Measurements from ENCODE around the gene TEDC1.

Gene TEDC1

DNA sequence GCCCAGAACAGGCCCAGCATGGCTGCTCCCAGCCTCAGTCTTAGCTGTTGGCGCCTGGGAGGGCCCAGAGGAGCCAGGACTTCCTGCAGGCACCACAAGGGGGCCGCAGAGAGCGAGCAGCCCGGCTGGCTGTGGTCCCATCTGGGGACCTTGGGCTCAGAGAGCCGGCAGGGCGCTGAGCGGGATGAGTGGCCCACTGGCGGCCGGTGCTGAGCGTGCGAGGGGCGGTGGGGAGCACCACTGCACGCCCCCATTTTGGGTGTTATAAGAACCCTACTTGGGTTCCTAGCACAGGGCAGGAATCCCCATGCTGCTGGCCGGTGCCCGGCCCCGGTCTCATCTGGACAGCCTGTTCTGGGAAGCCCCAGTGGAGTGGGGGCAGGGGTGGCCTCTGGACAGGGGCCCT, 42.3 kb upstream of the TEDC1 start:
- Histone ChIP-seq H3K9ac (ENCODE audit: low read length in 5 of 5) (peak overlapping the region in 2 of 5 donors; percentile 30 to 74), H3K4me1 (ENCODE audit: control insufficient read depth in 5 of 5, insufficient read depth in 5 of 5, low read length in 5 of 5) (peaks cover 0 to 17% (median 11%) of the 10 kb centered on the region in 5 donors), H3K36me3 (ENCODE audit: control insufficient read depth in 5 of 5, insufficient read depth in 5 of 5, low read length in 5 of 5) (peaks cover 0 to 57% (median 32%) of the 10 kb centered on the region in 5 donors), H3K9me3 (ENCODE audit: control insufficient read depth in 5 of 5, low read length in 5 of 5) (no peaks in the 10 kb centered on the region), H3K27me3 (ENCODE audit: control insufficient read depth in 5 of 5, insufficient read depth in 4 of 5, low read length in 5 of 5) (no peaks in the 10 kb centered on the region), H3K27ac (ENCODE audit: low read depth, low read length) (no peak overlapping the region), H3K4me3 (ENCODE audit: low read depth in 1 of 5, low read length in 5 of 5) (peak overlapping the region in 1 of 5 donors; percentile 30)

DNA sequence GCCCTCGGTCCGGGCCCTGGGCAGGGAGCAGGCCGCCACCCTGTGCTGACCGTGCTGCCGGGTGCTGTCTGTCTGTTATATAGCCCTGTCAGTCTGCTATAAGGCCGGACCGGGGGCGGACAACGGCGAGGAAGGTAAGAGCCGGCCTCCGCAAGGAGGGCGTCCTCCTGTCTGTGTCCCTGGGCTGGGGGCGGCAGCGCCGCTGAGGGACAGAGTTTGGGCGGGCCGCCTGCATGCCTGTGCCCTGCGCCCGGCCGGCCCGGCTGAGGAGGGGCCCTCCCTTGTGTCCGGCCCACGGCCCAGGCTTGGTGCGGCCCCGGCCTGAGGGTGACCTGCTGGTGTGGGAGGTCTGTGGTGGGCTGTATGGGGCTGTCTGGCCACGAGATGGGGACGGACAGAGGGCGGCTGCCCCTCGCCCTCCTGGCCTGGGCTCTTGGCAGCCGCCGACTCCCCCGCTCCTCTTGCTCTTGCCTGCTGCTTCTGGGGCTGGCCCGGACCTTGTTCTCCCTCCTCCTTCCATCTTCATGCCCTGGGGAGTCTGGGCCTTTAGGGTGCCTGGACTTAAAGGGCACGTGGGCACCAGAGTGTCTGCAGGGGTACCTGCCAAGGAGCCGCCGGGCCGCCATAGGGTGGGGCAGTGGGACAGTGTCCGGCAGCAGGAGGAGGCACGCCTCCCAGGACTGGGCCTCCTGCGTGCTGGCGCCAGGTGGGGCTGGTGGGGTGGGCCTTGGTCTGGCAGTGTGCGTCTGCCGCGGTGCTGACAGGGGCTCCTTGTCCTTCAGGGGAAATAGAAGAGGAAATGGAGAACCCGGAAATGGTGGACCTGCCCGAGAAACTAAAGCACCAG, 41.5 kb upstream of the TEDC1 start:
- no peak overlapping the region for H3K27ac ChIP-seq (ENCODE audit: low read depth, low read length)
- H3K36me3 ChIP-seq (ENCODE audit: control insufficient read depth in 5 of 5, insufficient read depth in 5 of 5, low read length in 5 of 5) = peaks cover 0 to 65% (median 39%) of the 10 kb centered on the region in 5 donors
- peaks cover 0 to 17% (median 11%) of the 10 kb centered on the region in 5 donors for H3K4me1 ChIP-seq (ENCODE audit: control insufficient read depth in 5 of 5, insufficient read depth in 5 of 5, low read length in 5 of 5)
- H3K27me3 ChIP-seq (ENCODE audit: control insufficient read depth in 5 of 5, insufficient read depth in 4 of 5, low read length in 5 of 5) = no peaks in the 10 kb centered on the region
- no peak overlapping the region for H3K9ac ChIP-seq (ENCODE audit: low read length in 5 of 5)
- no peak overlapping the region for H3K4me3 ChIP-seq (ENCODE audit: low read depth in 1 of 5, low read length in 5 of 5)
- H3K9me3 ChIP-seq (ENCODE audit: control insufficient read depth in 5 of 5, low read length in 5 of 5) = no peaks in the 10 kb centered on the region

DNA sequence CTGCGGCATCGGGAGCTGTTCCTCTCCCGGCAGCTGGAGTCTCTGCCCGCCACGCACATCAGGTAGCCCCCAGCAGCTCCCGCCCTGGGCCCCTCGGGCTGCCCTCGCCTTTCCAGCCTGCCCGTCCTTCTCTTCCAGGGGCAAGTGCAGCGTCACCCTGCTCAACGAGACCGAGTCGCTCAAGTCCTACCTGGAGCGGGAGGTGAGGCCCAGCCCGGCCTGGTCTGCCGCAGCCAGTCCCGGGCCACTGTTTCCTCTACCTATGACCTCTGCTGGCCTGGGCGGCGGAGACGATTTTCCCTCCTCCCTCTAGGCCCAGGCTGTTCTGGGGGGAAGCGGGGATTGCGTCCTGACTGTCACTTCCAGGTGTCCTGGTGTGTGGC, 40.9 kb upstream of the TEDC1 start:
- H3K9me3 ChIP-seq (ENCODE audit: control insufficient read depth in 5 of 5, low read length in 5 of 5) = no peaks in the 10 kb centered on the region
- H3K9ac ChIP-seq (ENCODE audit: low read length in 5 of 5) = no peak overlapping the region
- H3K27me3 ChIP-seq (ENCODE audit: control insufficient read depth in 5 of 5, insufficient read depth in 4 of 5, low read length in 5 of 5) = no peaks in the 10 kb centered on the region
- H3K4me1 ChIP-seq (ENCODE audit: control insufficient read depth in 5 of 5, insufficient read depth in 5 of 5, low read length in 5 of 5) = peaks cover 0 to 17% (median 11%) of the 10 kb centered on the region in 5 donors
- no peak overlapping the region for H3K4me3 ChIP-seq (ENCODE audit: low read depth in 1 of 5, low read length in 5 of 5)
- no peak overlapping the region for H3K27ac ChIP-seq (ENCODE audit: low read depth, low read length)
- peaks cover 0 to 71% (median 42%) of the 10 kb centered on the region in 5 donors for H3K36me3 ChIP-seq (ENCODE audit: control insufficient read depth in 5 of 5, insufficient read depth in 5 of 5, low read length in 5 of 5)

DNA sequence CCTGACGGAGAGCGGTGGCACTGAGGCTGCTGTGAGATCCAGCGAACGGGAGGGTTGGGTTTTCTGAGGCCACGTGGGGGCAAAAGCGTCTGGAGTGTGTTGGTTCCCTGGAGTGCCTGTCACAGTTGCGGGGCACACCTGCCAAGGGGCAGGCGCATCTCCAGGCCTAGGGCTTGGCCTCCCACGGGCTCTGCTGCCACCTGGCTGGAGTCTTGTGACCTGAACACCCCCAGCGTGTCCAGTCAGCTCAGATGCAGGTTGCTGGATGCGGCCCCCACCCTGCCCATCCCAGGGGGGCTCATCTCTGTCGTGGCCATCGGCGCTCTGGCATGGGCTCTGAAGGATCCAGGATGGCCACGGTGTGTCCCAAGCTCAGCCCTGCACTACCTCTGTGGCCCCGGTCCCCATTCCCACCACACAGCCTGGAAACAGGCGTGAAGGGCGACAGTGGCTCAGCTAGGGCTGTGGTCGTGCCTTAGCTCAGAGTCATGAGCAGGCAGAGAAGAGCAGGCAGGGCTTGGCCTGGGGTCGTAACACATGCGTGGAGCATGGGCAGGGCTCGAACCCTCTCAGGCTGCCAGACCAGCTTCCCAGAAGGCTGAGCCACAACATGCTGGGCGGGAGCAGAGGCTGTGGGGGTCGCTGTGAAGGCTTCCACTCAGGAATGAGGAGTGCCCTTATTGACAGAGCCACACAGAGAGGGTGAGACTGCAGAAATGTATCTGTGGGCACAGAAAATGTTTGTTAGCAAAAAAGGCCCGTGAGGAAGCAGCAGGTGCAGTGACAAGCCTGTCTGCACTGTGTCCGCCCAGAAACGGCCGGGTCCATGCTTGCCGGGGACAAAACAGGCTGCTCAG, 40.0 kb upstream of the TEDC1 start:
- Histone ChIP-seq H3K27me3 (ENCODE audit: control insufficient read depth in 5 of 5, insufficient read depth in 4 of 5, low read length in 5 of 5) (no peaks in the 10 kb centered on the region), H3K4me3 (ENCODE audit: low read depth in 1 of 5, low read length in 5 of 5) (no peak overlapping the region), H3K36me3 (ENCODE audit: control insufficient read depth in 5 of 5, insufficient read depth in 5 of 5, low read length in 5 of 5) (peaks cover 0 to 72% (median 52%) of the 10 kb centered on the region in 5 donors)

DNA sequence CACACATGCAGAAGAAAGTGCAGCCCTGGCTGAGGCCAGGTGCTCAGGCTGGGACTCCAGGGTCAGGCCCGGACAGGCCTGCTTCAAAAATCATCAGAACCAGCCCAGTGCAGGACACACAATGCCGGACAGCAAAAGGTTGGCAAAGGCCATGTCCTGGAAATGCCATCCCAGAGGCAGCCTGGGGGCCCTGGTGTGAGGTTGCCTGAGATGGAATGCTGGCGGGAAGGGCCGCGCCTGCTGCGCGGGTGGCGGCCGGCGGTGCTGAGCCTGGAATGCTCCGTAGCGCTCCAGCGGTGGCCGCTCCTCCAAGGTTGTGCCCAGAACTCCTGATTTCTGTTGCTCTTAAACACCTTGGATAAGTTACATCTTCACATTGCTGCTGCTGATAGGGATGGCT, 38.1 kb upstream of the TEDC1 start:
- H3K9me3 ChIP-seq (ENCODE audit: control insufficient read depth in 5 of 5, low read length in 5 of 5) = no peaks in the 10 kb centered on the region
- H3K4me3 ChIP-seq (ENCODE audit: low read depth in 1 of 5, low read length in 5 of 5) = no peak overlapping the region
- H3K27me3 ChIP-seq (ENCODE audit: control insufficient read depth in 5 of 5, insufficient read depth in 4 of 5, low read length in 5 of 5) = no peaks in the 10 kb centered on the region
- peaks cover 0 to 81% (median 60%) of the 10 kb centered on the region in 5 donors for H3K36me3 ChIP-seq (ENCODE audit: control insufficient read depth in 5 of 5, insufficient read depth in 5 of 5, low read length in 5 of 5)
- no peak overlapping the region for H3K9ac ChIP-seq (ENCODE audit: low read length in 5 of 5)
- peaks cover 0 to 17% (median 11%) of the 10 kb centered on the region in 5 donors for H3K4me1 ChIP-seq (ENCODE audit: control insufficient read depth in 5 of 5, insufficient read depth in 5 of 5, low read length in 5 of 5)
- H3K27ac ChIP-seq (ENCODE audit: low read depth, low read length) = no peak overlapping the region

More for the DNA sequence above, 40.0 kb upstream of the TEDC1 start:
- Histone ChIP-seq H3K27ac (ENCODE audit: low read depth, low read length) (no peak overlapping the region), H3K9ac (ENCODE audit: low read length in 5 of 5) (no peak overlapping the region), H3K4me1 (ENCODE audit: control insufficient read depth in 5 of 5, insufficient read depth in 5 of 5, low read length in 5 of 5) (peaks cover 0 to 17% (median 11%) of the 10 kb centered on the region in 5 donors), H3K9me3 (ENCODE audit: control insufficient read depth in 5 of 5, low read length in 5 of 5) (no peaks in the 10 kb centered on the region)

DNA sequence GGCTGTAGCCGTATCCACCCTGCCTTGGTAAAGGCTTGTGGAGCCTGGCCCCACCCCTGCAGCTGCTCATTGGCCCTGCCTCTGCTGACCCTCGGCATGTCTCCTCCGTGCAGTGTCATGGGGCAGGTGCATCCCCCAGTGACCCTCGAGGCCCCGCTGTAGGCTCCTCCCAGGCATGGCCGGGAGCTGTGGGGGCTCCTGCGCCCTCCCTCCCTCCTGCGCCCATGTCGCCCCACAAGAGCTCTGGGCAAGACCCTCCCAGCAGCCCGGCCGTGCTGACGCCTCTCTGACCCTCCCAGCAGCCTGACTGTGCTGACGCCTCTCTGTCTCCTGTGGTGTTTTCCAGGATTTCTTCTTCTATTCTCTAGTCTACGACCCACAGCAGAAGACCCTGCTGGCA, 37.2 kb upstream of the TEDC1 start:
- Histone ChIP-seq H3K9ac (ENCODE audit: low read length in 5 of 5) (no peak overlapping the region), H3K27me3 (ENCODE audit: control insufficient read depth in 5 of 5, insufficient read depth in 4 of 5, low read length in 5 of 5) (no peaks in the 10 kb centered on the region), H3K9me3 (ENCODE audit: control insufficient read depth in 5 of 5, low read length in 5 of 5) (no peaks in the 10 kb centered on the region), H3K4me1 (ENCODE audit: control insufficient read depth in 5 of 5, insufficient read depth in 5 of 5, low read length in 5 of 5) (peaks cover 0 to 11% (median 3%) of the 10 kb centered on the region in 5 donors), H3K27ac (ENCODE audit: low read depth, low read length) (no peak overlapping the region), H3K4me3 (ENCODE audit: low read depth in 1 of 5, low read length in 5 of 5) (no peak overlapping the region), H3K36me3 (ENCODE audit: control insufficient read depth in 5 of 5, insufficient read depth in 5 of 5, low read length in 5 of 5) (peaks cover 0 to 88% (median 60%) of the 10 kb centered on the region in 5 donors)

DNA sequence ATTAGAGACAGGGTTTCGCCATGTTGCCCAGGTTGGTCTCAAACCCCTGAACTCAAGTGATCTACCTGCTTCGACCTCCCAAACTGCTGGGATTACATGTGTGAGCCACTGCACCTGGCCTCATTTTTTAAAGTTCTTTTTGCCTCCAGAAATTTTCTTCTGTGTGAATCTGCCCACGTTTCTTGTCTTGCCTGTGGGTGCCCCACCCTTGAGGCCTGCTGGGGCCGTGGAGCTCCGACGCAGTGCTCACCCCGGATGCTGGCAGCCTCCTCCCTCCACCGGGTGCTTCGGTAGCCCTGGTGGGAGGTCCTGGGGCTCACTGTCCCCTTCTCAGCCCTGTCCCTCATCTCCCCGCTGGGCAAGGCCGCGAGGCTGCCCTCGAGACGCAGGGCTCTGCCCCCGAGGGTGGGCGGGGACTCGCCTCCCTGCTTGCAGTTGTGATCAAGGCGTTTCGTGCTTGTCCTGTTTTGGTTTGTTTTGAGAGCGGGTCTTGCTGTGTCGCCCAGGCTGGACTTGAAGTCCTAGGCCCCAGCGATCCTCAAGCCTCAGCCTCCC, 35.9 kb upstream of the TEDC1 start:
- Histone ChIP-seq H3K9ac (ENCODE audit: low read length in 5 of 5) (no peak overlapping the region), H3K36me3 (ENCODE audit: control insufficient read depth in 5 of 5, insufficient read depth in 5 of 5, low read length in 5 of 5) (peaks cover 0 to 83% (median 58%) of the 10 kb centered on the region in 5 donors), H3K27me3 (ENCODE audit: control insufficient read depth in 5 of 5, insufficient read depth in 4 of 5, low read length in 5 of 5) (no peaks in the 10 kb centered on the region), H3K4me1 (ENCODE audit: control insufficient read depth in 5 of 5, insufficient read depth in 5 of 5, low read length in 5 of 5) (no peaks in the 10 kb centered on the region), H3K4me3 (ENCODE audit: low read depth in 1 of 5, low read length in 5 of 5) (no peak overlapping the region), H3K27ac (ENCODE audit: low read depth, low read length) (no peak overlapping the region), H3K9me3 (ENCODE audit: control insufficient read depth in 5 of 5, low read length in 5 of 5) (no peaks in the 10 kb centered on the region)

DNA sequence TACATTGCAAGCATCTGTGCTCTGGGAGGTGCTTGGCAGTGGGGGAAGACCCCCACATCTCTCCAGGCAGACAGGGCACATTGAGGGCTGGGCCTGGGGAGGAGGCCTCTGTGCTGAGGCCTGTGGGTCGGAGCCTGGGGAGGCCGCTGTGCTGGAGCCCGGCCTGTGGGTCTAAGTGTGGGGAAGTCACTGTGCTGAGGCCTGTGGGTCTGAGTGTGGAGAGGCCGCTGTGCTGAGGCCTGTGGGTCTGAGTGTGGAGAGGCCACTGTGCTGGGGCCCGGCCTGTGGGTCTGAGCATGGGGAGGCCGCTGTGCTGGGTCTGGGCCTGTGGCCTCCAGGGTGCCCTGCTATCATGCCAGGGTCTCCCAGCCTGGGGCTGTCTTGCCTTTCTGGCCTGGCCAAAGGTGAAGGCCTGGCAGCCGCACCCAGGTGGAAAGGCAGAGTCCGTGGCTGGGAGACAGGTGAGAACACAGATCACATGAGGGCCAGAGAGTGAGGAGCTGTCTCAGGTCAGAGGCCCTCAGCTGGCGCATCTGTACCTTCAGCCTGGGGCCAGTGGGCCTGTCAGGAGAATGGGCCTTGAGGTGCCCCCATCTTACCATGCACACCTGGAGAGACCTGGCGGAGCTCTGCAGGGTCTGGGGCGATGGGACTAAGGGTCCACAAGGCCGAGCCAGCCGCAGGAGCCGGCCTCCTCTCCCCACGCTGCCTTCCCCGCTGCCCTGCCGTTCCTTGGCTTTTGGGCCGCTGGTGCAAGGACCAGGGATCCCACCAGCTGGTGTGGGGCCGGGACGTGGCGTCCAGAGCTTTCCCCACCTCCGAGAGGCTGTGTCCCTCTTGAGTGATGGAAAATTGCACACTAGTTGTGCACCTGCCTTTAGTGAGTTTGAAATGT, 35.0 kb upstream of the TEDC1 start:
- Histone ChIP-seq H3K27me3 (ENCODE audit: control insufficient read depth in 5 of 5, insufficient read depth in 4 of 5, low read length in 5 of 5) (no peaks in the 10 kb centered on the region), H3K4me3 (ENCODE audit: low read depth in 1 of 5, low read length in 5 of 5) (no peak overlapping the region), H3K4me1 (ENCODE audit: control insufficient read depth in 5 of 5, insufficient read depth in 5 of 5, low read length in 5 of 5) (no peaks in the 10 kb centered on the region), H3K9ac (ENCODE audit: low read length in 5 of 5) (no peak overlapping the region), H3K36me3 (ENCODE audit: control insufficient read depth in 5 of 5, insufficient read depth in 5 of 5, low read length in 5 of 5) (peaks cover 0 to 83% (median 58%) of the 10 kb centered on the region in 5 donors), H3K9me3 (ENCODE audit: control insufficient read depth in 5 of 5, low read length in 5 of 5) (no peaks in the 10 kb centered on the region), H3K27ac (ENCODE audit: low read depth, low read length) (no peak overlapping the region)

All from subcutaneous abdominal adipose tissue (tissue), 5 donors.